Left lung (tissue), 10 donors: ENCODE data around the gene KATNA1. TPM values are rescaled to one million over a fixed set of nuclear protein-coding genes. Genes with fewer than 3 reads are reported as not detected.

ENCODE experiments used
- ATAC-seq: fragments of 200-7000 bp; cut with Tn5 transposase; one replicate; pipeline ENCODE4 v1.9.1; 2020; ENCODE audit warnings: moderate library complexity
- DNase-seq, 4 donors: peaks; one replicate each; pipeline ENCODE4 v3.0.0-alpha.2; 2013 to 2020
- H3K27ac ChIP-seq, 2 donors: fragments of 200-600 bp; sonication (generic) in 1 of 2; one replicate each; pipeline versions ENCODE4 v1.5.0 to v1.8.0; 2020 to 2021
- H3K27me3 ChIP-seq, 2 donors: fragments of 200-600 bp; sonication (generic) in 1 of 2; one replicate each; pipeline versions ENCODE4 v1.5.0 to v1.8.0; 2020 to 2021
- H3K36me3 ChIP-seq, 2 donors: fragments of 200-600 bp; sonication (generic) in 1 of 2; one replicate each; pipeline versions ENCODE4 v1.5.0 to v1.8.0; 2020 to 2021
- H3K4me1 ChIP-seq, 2 donors: fragments of 200-600 bp; one replicate each; pipeline ENCODE4 v1.8.0; 2021
- H3K4me3 ChIP-seq, 2 donors: fragments of 200-600 bp; sonication (generic) in 1 of 2; one replicate each; pipeline versions ENCODE4 v1.5.0 to v1.8.0; 2020 to 2021; ENCODE audit warnings: mild to moderate bottlenecking in 1 of 2
- H3K9me3 ChIP-seq, 2 donors: fragments of 200-600 bp; sonication (generic) in 1 of 2; one replicate each; pipeline versions ENCODE4 v1.5.0 to v1.8.0; 2020 to 2021
- intact Hi-C, 2 donors: fragments of 100-400 bp; cut with DNase I; formaldehyde crosslinking; loops; one replicate each; pipeline versions ENCODE4 v1.11.2 to v1.14.2; 2022
- polyA plus RNA-seq, 6 donors: library from polyadenylated mRNA; unstranded; fragments of 120-200 nt; gene quantifications; one replicate each; pipeline ENCODE4 v1.2.1, GENCODE V29; 2013; ENCODE audit not compliant: insufficient read length in 6 of 6
- total RNA-seq, 2 donors: library from RNA; stranded (reverse); fragmentation: NEBNext Ultra II Directional; extraction: Animal tissue kit (Norgen Biotek cat#: 25700); gene quantifications; one replicate each; pipeline ENCODE4 v1.2.1, GENCODE V29; 2021
- TF ChIP-seq, protein P1 (sequence below), 2 donors: fragments of 200-600 bp; sonication (generic) in 1 of 2; IDR thresholded peaks; one replicate each; pipeline versions ENCODE4 v1.5.0 to v1.8.0; 2021; ENCODE audit warnings: antibody characterized with exemption in 2 of 2
- donor health status: DM: no; HTN: yes; CAD: no.
- donor health status: DM: no; HTN: no; CAD: no.

KATNA1 gene
- total and polyA plus RNA-seq, 8 donors = 11.6 to 35.3 (median 31.7) TPM

GRCh38 chr6:149545754-149546471, 102.6 kb downstream of the KATNA1 start, which contains the start of gene PPIL4:
Gene PPIL4, minus strand, starts transcription at chr6:149546043. Its CDS starts 38 bp downstream, at chr6:149546005.
- Histone ChIP-seq H3K4me3 (peak within 1 kb of the TSS; percentile 80 to 91), H3K27ac (peak within 1 kb of the TSS; percentile 94 to 96), H3K36me3 (no peaks in the 10 kb centered on the region), H3K27me3 (no peaks in the 10 kb centered on the region), H3K9me3 (no peaks in the 10 kb centered on the region), H3K4me1 (peaks cover 11 to 34% of the 10 kb centered on the region in 2 donors)
- peak; percentile 96 to 98 (median 98) for DNase-seq
- TF ChIP-seq, protein P1, sequence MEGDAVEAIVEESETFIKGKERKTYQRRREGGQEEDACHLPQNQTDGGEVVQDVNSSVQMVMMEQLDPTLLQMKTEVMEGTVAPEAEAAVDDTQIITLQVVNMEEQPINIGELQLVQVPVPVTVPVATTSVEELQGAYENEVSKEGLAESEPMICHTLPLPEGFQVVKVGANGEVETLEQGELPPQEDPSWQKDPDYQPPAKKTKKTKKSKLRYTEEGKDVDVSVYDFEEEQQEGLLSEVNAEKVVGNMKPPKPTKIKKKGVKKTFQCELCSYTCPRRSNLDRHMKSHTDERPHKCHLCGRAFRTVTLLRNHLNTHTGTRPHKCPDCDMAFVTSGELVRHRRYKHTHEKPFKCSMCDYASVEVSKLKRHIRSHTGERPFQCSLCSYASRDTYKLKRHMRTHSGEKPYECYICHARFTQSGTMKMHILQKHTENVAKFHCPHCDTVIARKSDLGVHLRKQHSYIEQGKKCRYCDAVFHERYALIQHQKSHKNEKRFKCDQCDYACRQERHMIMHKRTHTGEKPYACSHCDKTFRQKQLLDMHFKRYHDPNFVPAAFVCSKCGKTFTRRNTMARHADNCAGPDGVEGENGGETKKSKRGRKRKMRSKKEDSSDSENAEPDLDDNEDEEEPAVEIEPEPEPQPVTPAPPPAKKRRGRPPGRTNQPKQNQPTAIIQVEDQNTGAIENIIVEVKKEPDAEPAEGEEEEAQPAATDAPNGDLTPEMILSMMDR (IDR thresholded peaks at IDR 0.05) = peak; percentile 83 to 84
- intact Hi-C loops = no loop called here
- peak; percentile 97 for ATAC-seq

DNA sequence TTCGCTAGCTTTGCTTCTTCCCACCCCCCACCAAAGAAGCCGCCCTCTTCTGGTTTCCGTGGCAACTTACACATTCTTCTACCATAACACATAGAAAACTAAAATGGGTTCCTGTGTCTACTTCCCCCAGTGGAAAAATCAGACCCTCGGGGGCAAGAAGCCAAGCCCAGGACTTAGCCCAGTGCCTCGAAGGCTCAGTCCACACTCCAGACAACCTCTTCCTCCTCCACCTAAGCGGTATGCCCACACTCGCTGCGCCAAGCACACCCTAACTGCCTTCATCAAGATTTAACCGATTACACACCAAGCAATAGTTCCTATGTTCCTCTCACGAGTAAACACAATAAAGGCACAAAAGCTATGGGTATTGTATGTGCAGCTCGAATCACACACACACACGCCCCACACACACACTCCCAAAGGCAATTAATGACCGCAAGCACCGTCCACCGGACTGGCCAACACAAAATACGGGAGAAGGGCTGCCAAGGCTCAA, 103.2 kb downstream of the KATNA1 start:
- ATAC-seq = peak; percentile 58
- peak overlapping the region; percentile 80 to 91 for H3K4me3 ChIP-seq

More for the DNA sequence above, 103.2 kb downstream of the KATNA1 start:
- intact Hi-C loops = no loop called here
- no peaks in the 10 kb centered on the region for H3K27me3 ChIP-seq
- H3K9me3 ChIP-seq = no peaks in the 10 kb centered on the region
- peak in 3 of 4 donors; percentile 43 to 85 (median 78) for DNase-seq
- H3K4me1 ChIP-seq = peaks cover 11 to 34% of the 10 kb centered on the region in 2 donors
- peaks cover 0 to 6% of the 10 kb centered on the region in 2 donors for H3K36me3 ChIP-seq
- H3K27ac ChIP-seq = peak overlapping the region; percentile 94 to 96
- TF ChIP-seq, protein P1 (IDR thresholded peaks at IDR 0.05) = no peak

Other genes starting within 250 kb of the KATNA1 start
- 1 to 10 TPM; 2.1 to 2.7 TPM for gene SUMO4, start 248.5 kb downstream of the KATNA1 start, total RNA-seq
- 1 to 10 TPM; 1.0 to 2.2 (median 1.7) TPM for gene SUMO4, start 248.5 kb downstream of the KATNA1 start, polyA plus RNA-seq
- 1 to 10 TPM; 1.9 to 4.1 TPM for gene ZC3H12D, start 163.7 kb downstream of the KATNA1 start, total RNA-seq
- under 1 TPM; 0.45 to 0.95 (median 0.78) TPM for gene ZC3H12D, start 163.7 kb downstream of the KATNA1 start, polyA plus RNA-seq
- 10 to 100 TPM; 22.4 to 25.7 TPM for gene PPIL4, start 102.7 kb downstream of the KATNA1 start, total RNA-seq
- gene PPIL4, start 102.7 kb downstream of the KATNA1 start, polyA plus RNA-seq = 10 to 100 TPM; 59.1 to 77.0 (median 64.2) TPM
- gene GINM1, start 82.3 kb downstream of the KATNA1 start, total RNA-seq = 10 to 100 TPM; 43.6 to 46.4 TPM
- 10 to 100 TPM; 51.0 to 59.3 (median 56.6) TPM for gene GINM1, start 82.3 kb downstream of the KATNA1 start, polyA plus RNA-seq
- gene LATS1, start 69.4 kb upstream of the KATNA1 start, total RNA-seq = 10 to 100 TPM; 25.6 to 29.2 TPM
- 10 to 100 TPM; 32.2 to 34.1 (median 33.1) TPM for gene LATS1, start 69.4 kb upstream of the KATNA1 start, polyA plus RNA-seq
- gene NUP43, start 97.8 kb upstream of the KATNA1 start, total RNA-seq = 10 to 100 TPM; 28.7 to 33.8 TPM
- 10 to 100 TPM; 40.9 to 49.6 (median 47.6) TPM for gene NUP43, start 97.8 kb upstream of the KATNA1 start, polyA plus RNA-seq
- 10 to 100 TPM; 61.8 to 83.2 TPM for gene PCMT1, start 101.0 kb upstream of the KATNA1 start, total RNA-seq
- gene PCMT1, start 101.0 kb upstream of the KATNA1 start, polyA plus RNA-seq = 10 to 100 TPM; 64.3 to 87.4 (median 80.3) TPM
- 10 to 100 TPM; 40.9 to 42.6 TPM for gene LRP11, start 215.6 kb upstream of the KATNA1 start, total RNA-seq
- gene LRP11, start 215.6 kb upstream of the KATNA1 start, polyA plus RNA-seq = 10 to 100 TPM; 30.1 to 40.3 (median 36.4) TPM
- under 1 TPM; 0.35 to 0.50 TPM for gene RAET1E, start 249.4 kb upstream of the KATNA1 start, total RNA-seq
- gene RAET1E, start 249.4 kb upstream of the KATNA1 start, polyA plus RNA-seq = under 1 TPM; 0.20 to 0.69 (median 0.51) TPM